ENCODE measurements around the gene FAM43A.

The FAM43A gene

GRCh38 chr3:194676471-194676870 is 9.2 kb upstream of the FAM43A start:
- no peak for DNase-seq

GRCh38 chr3:194680888-194681615 is 4.6 kb upstream of the FAM43A start:
- no peak for DNase-seq

- no peak for DNase-seq
These were observed 3.4 kb upstream of the FAM43A start for GRCh38 chr3:194682189-194682693.

GRCh38 chr3:194682694-194683310 is 2.9 kb upstream of the FAM43A start:
- DNase-seq = peak; percentile 64

GRCh38 chr3:194683380-194683779 is 2.3 kb upstream of the FAM43A start:
- DNase-seq = no peak

GRCh38 chr3:194685065-194685717 is 492 bp upstream of the FAM43A start:
- no peak for DNase-seq

GRCh38 chr3:194686414-194686815 is 732 bp downstream of the FAM43A start:
- DNase-seq = no peak

GRCh38 chr3:194686816-194687637 is 1.3 kb downstream of the FAM43A start:
- no peak for DNase-seq

- peak; percentile 72 for DNase-seq
These were observed 2.0 kb downstream of the FAM43A start for GRCh38 chr3:194687638-194688199.

- no peak for DNase-seq
These were observed 2.6 kb downstream of the FAM43A start for GRCh38 chr3:194688200-194688740.

GRCh38 chr3:194688946-194689345 is 3.3 kb downstream of the FAM43A start:
- no peak for DNase-seq

GRCh38 chr3:194689493-194689944 is 3.8 kb downstream of the FAM43A start:
- DNase-seq = no peak

GRCh38 chr3:194690501-194691372 is 5.1 kb downstream of the FAM43A start:
- no peak for DNase-seq

- DNase-seq = no peak
These were observed 6.0 kb downstream of the FAM43A start for GRCh38 chr3:194691481-194692283.

GRCh38 chr3:194696702-194697101 is 11.0 kb downstream of the FAM43A start:
- no peak for DNase-seq

GRCh38 chr3:194702545-194702944 is 16.9 kb downstream of the FAM43A start:
- DNase-seq = no peak

GRCh38 chr3:194705227-194705626 is 19.5 kb downstream of the FAM43A start:
- DNase-seq = no peak

GRCh38 chr3:194705761-194706160 is 20.1 kb downstream of the FAM43A start:
- DNase-seq = no peak

GRCh38 chr3:194707147-194707540 is 21.5 kb downstream of the FAM43A start:
- no peak for DNase-seq

GRCh38 chr3:194711286-194711685 is 25.6 kb downstream of the FAM43A start:
- no peak for DNase-seq
